IPS-15b (cell line): ENCODE measurements around the gene ZNF668.
"Not testable (repeated sequence)": the region's sequence is repeated elsewhere in the genome, so short reads cannot be mapped to it uniquely, and the experiment has no call there.

ENCODE experiments used
- H3K27me3 ChIP-seq: one replicate; pipeline ENCODE4 v1.6.1; 2013; ENCODE audit warnings: low read length; ENCODE audit not compliant: control insufficient read depth, insufficient read depth
- H3K36me3 ChIP-seq: one replicate; pipeline ENCODE4 v1.6.1; 2013; ENCODE audit warnings: low read length; ENCODE audit not compliant: control insufficient read depth, insufficient read depth
- H3K4me1 ChIP-seq: one replicate; pipeline ENCODE4 v1.6.1; 2013; ENCODE audit warnings: mild to moderate bottlenecking, low read length; ENCODE audit not compliant: control insufficient read depth, insufficient read depth
- H3K4me3 ChIP-seq: one replicate; pipeline ENCODE4 v1.5.1; 2013; ENCODE audit warnings: low read depth, low read length
- H3K9ac ChIP-seq: one replicate; pipeline ENCODE4 v1.6.1; 2013; ENCODE audit warnings: low read depth, mild to moderate bottlenecking, low read length
- H3K9me3 ChIP-seq: one replicate; pipeline ENCODE4 v1.6.1; 2013; ENCODE audit warnings: mild to moderate bottlenecking, low read length; ENCODE audit not compliant: control insufficient read depth, insufficient read depth

ZNF668 gene

GRCh38 chr16:31032736-31033708 lies 41.0 kb downstream of the ZNF668 start, which contains the start of gene STX4:
Gene STX4, plus strand, starts transcription at chr16:31033558. Its CDS starts 248 bp downstream, at chr16:31033806.
- Histone ChIP-seq H3K9me3 (no peaks in the 10 kb centered on the region), H3K9ac (peak within 1 kb of the TSS; percentile 54), H3K36me3 (peaks cover 4% of the 10 kb centered on the region), H3K4me3 (peak within 1 kb of the TSS; percentile 97), H3K4me1 (peaks cover 6% of the 10 kb centered on the region), H3K27me3 (no peaks in the 10 kb centered on the region)

GRCh38 chr16:31031276-31031675 lies 42.8 kb downstream of the ZNF668 start:
- Histone ChIP-seq H3K27me3 (no peaks in the 10 kb centered on the region), H3K36me3 (no peaks in the 10 kb centered on the region), H3K9me3 (no peaks in the 10 kb centered on the region), H3K9ac (no peak overlapping the region), H3K4me1 (peaks cover 6% of the 10 kb centered on the region), H3K4me3 (no peak overlapping the region)

- no peaks in the 10 kb centered on the region for H3K9me3 ChIP-seq
- no peaks in the 10 kb centered on the region for H3K27me3 ChIP-seq
- no peak overlapping the region for H3K4me3 ChIP-seq
- peaks cover 4% of the 10 kb centered on the region for H3K4me1 ChIP-seq
- H3K9ac ChIP-seq: no peak overlapping the region
- H3K36me3 ChIP-seq: no peaks in the 10 kb centered on the region
Observed at GRCh38 chr16:31029272-31029671, 44.8 kb downstream of the ZNF668 start.

GRCh38 chr16:31025339-31025738 lies 48.7 kb downstream of the ZNF668 start:
- no peaks in the 10 kb centered on the region for H3K36me3 ChIP-seq
- H3K27me3 ChIP-seq: no peaks in the 10 kb centered on the region
- H3K4me3 ChIP-seq: no peak overlapping the region
- no peaks in the 10 kb centered on the region for H3K9me3 ChIP-seq
- no peaks in the 10 kb centered on the region for H3K4me1 ChIP-seq
- no peak overlapping the region for H3K9ac ChIP-seq

GRCh38 chr16:31023627-31024226 lies 50.3 kb downstream of the ZNF668 start:
- no peak overlapping the region for H3K4me3 ChIP-seq
- no peaks in the 10 kb centered on the region for H3K4me1 ChIP-seq
- H3K27me3 ChIP-seq: no peaks in the 10 kb centered on the region
- H3K36me3 ChIP-seq: no peaks in the 10 kb centered on the region
- H3K9ac ChIP-seq: no peak overlapping the region
- no peaks in the 10 kb centered on the region for H3K9me3 ChIP-seq

GRCh38 chr16:31023252-31023602 lies 50.8 kb downstream of the ZNF668 start:
- no peak overlapping the region for H3K4me3 ChIP-seq

GRCh38 chr16:31022544-31023251 lies 51.3 kb downstream of the ZNF668 start:
- Histone ChIP-seq H3K27me3 (no peaks in the 10 kb centered on the region), H3K4me3 (no peak overlapping the region), H3K9ac (no peak overlapping the region), H3K36me3 (no peaks in the 10 kb centered on the region), H3K4me1 (no peaks in the 10 kb centered on the region), H3K9me3 (no peaks in the 10 kb centered on the region)

More at GRCh38 chr16:31023252-31023602, 50.8 kb downstream of the ZNF668 start:
- Histone ChIP-seq H3K27me3 (no peaks in the 10 kb centered on the region), H3K36me3 (no peaks in the 10 kb centered on the region), H3K4me1 (no peaks in the 10 kb centered on the region), H3K9me3 (no peaks in the 10 kb centered on the region), H3K9ac (no peak overlapping the region)

- Histone ChIP-seq H3K27me3 (no peaks in the 10 kb centered on the region), H3K4me3 (no peak overlapping the region), H3K4me1 (no peaks in the 10 kb centered on the region), H3K36me3 (no peaks in the 10 kb centered on the region), H3K9ac (no peak overlapping the region), H3K9me3 (no peaks in the 10 kb centered on the region)
Observed at GRCh38 chr16:31020536-31020935, 53.5 kb downstream of the ZNF668 start.

GRCh38 chr16:31017756-31018155 lies 56.3 kb downstream of the ZNF668 start:
- H3K27me3 ChIP-seq, H3K4me3 ChIP-seq, H3K4me1 ChIP-seq, H3K9me3 ChIP-seq, H3K36me3 ChIP-seq: not testable (repeated sequence)
- peak overlapping the region; percentile 3 for H3K9ac ChIP-seq

- no peaks in the 10 kb centered on the region for H3K4me1 ChIP-seq
- peaks cover 7% of the 10 kb centered on the region for H3K27me3 ChIP-seq
- no peaks in the 10 kb centered on the region for H3K9me3 ChIP-seq
- H3K9ac ChIP-seq: no peak overlapping the region
- H3K36me3 ChIP-seq: no peaks in the 10 kb centered on the region
- no peak overlapping the region for H3K4me3 ChIP-seq
Observed at GRCh38 chr16:31016018-31016417, 58.0 kb downstream of the ZNF668 start.

- not testable (repeated sequence) for H3K9me3 ChIP-seq, H3K4me1 ChIP-seq, H3K9ac ChIP-seq, H3K4me3 ChIP-seq, H3K36me3 ChIP-seq, H3K27me3 ChIP-seq
Observed at GRCh38 chr16:31013292-31013691, 60.7 kb downstream of the ZNF668 start.
